ENCODE data around the gene TMEM145.

DNA sequence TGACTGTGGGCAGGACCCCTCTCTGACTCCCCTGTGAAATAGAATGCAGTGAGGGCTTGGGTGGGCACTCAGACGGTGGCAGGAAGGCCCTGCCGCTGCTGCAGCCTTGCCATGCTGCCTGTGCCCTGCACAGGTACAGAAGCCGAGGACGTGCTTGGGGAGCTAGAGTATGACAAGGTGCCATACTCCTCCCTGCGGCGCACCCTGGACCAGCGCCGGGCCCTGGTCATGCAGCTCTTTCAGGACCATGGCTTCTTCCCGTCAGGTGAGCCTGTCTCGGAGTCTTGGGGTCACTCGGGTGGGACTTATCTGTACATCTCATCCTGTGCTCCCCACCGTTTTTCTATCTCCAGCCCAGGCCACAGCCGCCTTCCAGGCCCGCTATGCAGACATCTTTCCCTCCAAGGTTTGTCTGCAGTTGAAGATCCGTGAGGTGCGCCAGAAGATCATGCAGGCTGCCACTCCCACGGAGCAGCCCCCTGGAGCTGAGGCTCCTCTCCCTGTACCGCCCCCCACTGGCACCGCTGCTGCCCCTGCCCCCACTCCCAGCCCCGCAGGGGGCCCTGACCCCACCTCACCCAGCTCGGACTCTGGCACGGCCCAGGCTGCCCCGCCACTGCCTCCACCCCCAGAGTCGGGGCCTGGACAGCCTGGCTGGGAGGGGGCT is 18.5 kb upstream of the TMEM145 start:
- TF ChIP-seq, protein P1, sequence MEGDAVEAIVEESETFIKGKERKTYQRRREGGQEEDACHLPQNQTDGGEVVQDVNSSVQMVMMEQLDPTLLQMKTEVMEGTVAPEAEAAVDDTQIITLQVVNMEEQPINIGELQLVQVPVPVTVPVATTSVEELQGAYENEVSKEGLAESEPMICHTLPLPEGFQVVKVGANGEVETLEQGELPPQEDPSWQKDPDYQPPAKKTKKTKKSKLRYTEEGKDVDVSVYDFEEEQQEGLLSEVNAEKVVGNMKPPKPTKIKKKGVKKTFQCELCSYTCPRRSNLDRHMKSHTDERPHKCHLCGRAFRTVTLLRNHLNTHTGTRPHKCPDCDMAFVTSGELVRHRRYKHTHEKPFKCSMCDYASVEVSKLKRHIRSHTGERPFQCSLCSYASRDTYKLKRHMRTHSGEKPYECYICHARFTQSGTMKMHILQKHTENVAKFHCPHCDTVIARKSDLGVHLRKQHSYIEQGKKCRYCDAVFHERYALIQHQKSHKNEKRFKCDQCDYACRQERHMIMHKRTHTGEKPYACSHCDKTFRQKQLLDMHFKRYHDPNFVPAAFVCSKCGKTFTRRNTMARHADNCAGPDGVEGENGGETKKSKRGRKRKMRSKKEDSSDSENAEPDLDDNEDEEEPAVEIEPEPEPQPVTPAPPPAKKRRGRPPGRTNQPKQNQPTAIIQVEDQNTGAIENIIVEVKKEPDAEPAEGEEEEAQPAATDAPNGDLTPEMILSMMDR (IDR thresholded peaks at IDR 0.05), result no peak
- TF ChIP-seq EP300 (IDR thresholded peaks at IDR 0.05; ENCODE audit: low read depth), result no peak

All from transverse colon (tissue), 3 donors.